GM12878 (cell line): ENCODE measurements around the gene GP5. TPM values are rescaled to one million over a fixed set of nuclear protein-coding genes. Genes with fewer than 3 reads are reported as not detected.

Source experiments
- ATAC-seq: fragments of 200-7000 bp; cut with Tn5 transposase; 3 replicates; pipeline ENCODE4 v1.9.1; 2020; ENCODE audit warnings: mild to moderate bottlenecking, moderate library complexity
- BruUV-seq: library from RNA; stranded (reverse); fragments of 400-500 nt; replicated peaks from 2 replicates; lab custom pipeline; 2021; lab: Mats Ljungman, UMichigan
- CTCF ChIA-PET: fragments of 300-600 bp; sonication (Branson Sonifier 250); formaldehyde crosslinking; extraction: SDS; loops from one replicate; lab custom pipeline; 2021; ENCODE audit warnings: inconsistent platforms; lab: Yijun Ruan, JAX
- POLR2A ChIA-PET: fragments of 350-600 bp; formaldehyde crosslinking; extraction: SDS; loops from one replicate; lab custom pipeline; 2021; ENCODE audit warnings: inconsistent platforms; lab: Charles Lee
- RAD21 ChIA-PET: fragments of 300-600 bp; sonication (Branson Sonifier 250); formaldehyde crosslinking; loops from one replicate; lab custom pipeline; 2023; ENCODE audit warnings: antibody characterized with exemption; ENCODE audit not compliant: unreplicated experiment; lab: Charles Lee
- SMC1A ChIA-PET: fragments of 300-600 bp; sonication (Branson Sonifier 250); formaldehyde crosslinking; loops from one replicate; lab custom pipeline; 2023; ENCODE audit not compliant: unreplicated experiment, uncharacterized antibody; lab: Charles Lee
- DNase-seq: peaks from one replicate; pipeline ENCODE4 v3.0.0-alpha.2; 2011; ENCODE audit warnings: low read depth, low spot score
- FAIRE-seq: peaks from 3 replicates; lab custom pipeline; 2011; peaks lifted over from hg19 to GRCh38; lab: Jason Lieb, UNC
- H2AFZ ChIP-seq: 2 replicates; pipeline ENCODE4 v1.6.0; 2011; ENCODE audit warnings: low read depth, low read length, control low read depth; ENCODE audit not compliant: control insufficient read depth
- H3K27ac ChIP-seq: 2 replicates; pipeline ENCODE4 v1.5.1; 2011; ENCODE audit warnings: control low read depth; ENCODE audit not compliant: control insufficient read depth, insufficient read depth
- H3K27me3 ChIP-seq, 2 experiments: replicated peaks in 1 of 2; 2 replicates each; pipeline versions ENCODE4 v1.6.0 to v1.6.1; 2011; ENCODE audit warnings: low read length in 1 of 2; ENCODE audit not compliant: control insufficient read depth in 2 of 2, insufficient read depth in 2 of 2
- H3K36me3 ChIP-seq, 2 experiments: 2 replicates each; pipeline ENCODE4 v1.5.1; 2011; ENCODE audit warnings: low read length in 1 of 2; ENCODE audit not compliant: control insufficient read depth in 2 of 2, insufficient read depth in 2 of 2
- H3K4me1 ChIP-seq: 2 replicates; pipeline ENCODE4 v1.6.1; 2011; ENCODE audit warnings: mild to moderate bottlenecking, low read length, moderate library complexity, mixed read lengths; ENCODE audit not compliant: control insufficient read depth, insufficient read depth
- H3K4me2 ChIP-seq: 2 replicates; pipeline ENCODE4 v1.6.0; 2011; ENCODE audit warnings: control low read depth; ENCODE audit not compliant: control insufficient read depth, insufficient read depth
- H3K4me3 ChIP-seq: fragments of 200-600 bp; sonication (generic); 2 replicates; pipeline ENCODE4 v1.5.1; 2016
- H3K79me2 ChIP-seq: 2 replicates; pipeline ENCODE4 v1.6.0; 2011; ENCODE audit warnings: low read length; ENCODE audit not compliant: control insufficient read depth, insufficient read depth
- H3K9ac ChIP-seq: 2 replicates; pipeline ENCODE4 v1.8.0; 2011; ENCODE audit warnings: low read length, control low read depth, mixed read lengths; ENCODE audit not compliant: control insufficient read depth, insufficient read depth
- H3K9me3 ChIP-seq: replicated peaks from 3 replicates; pipeline ENCODE4 v1.5.1; 2011; ENCODE audit warnings: mild to moderate bottlenecking, low read length; ENCODE audit not compliant: control insufficient read depth, insufficient read depth
- H4K20me1 ChIP-seq: 2 replicates; pipeline ENCODE4 v1.6.0; 2011; ENCODE audit not compliant: control insufficient read depth, insufficient read depth
- BRCA1 ChIP-seq: IDR thresholded peaks from 2 replicates; pipeline ENCODE4 v1.6.1; 2011; ENCODE audit warnings: low read depth, low read length, improper control_type of control experiment
- CHD1 ChIP-seq: IDR thresholded peaks from 2 replicates; pipeline ENCODE4 v1.6.1; 2012; ENCODE audit warnings: low read depth, low read length, improper control_type of control experiment
- CREM ChIP-seq: IDR thresholded peaks from 2 replicates; pipeline ENCODE4 v1.6.1; 2014; ENCODE audit warnings: antibody characterized with exemption, low read depth
- FOXK2 ChIP-seq: fragments of 450-650 bp; IDR thresholded peaks from 2 replicates; pipeline ENCODE4 v1.6.1; 2017; ENCODE audit warnings: mild to moderate bottlenecking, moderate library complexity
- JUND ChIP-seq: IDR thresholded peaks from 2 replicates; pipeline ENCODE4 v1.6.1; 2012; ENCODE audit warnings: low read depth, mild to moderate bottlenecking, low read length, improper control_type of control experiment, moderate library complexity
- KDM1A ChIP-seq: fragments of 200-600 bp; sonication (generic); IDR thresholded peaks from 2 replicates; pipeline ENCODE4 v1.6.1; 2016; ENCODE audit warnings: borderline replicate concordance
- SMARCA5 ChIP-seq: fragments of 450-650 bp; IDR thresholded peaks from 2 replicates; pipeline ENCODE4 v1.6.1; 2017; ENCODE audit warnings: mild to moderate bottlenecking
- ZSCAN29 ChIP-seq: fragments of 450-650 bp; IDR thresholded peaks from 2 replicates; pipeline ENCODE4 v1.6.1; 2017; ENCODE audit warnings: mild to moderate bottlenecking, moderate library complexity
- WGBS: methylation state at CpG from one replicate; pipeline ENCODE4 v1.1.6; 2016; ENCODE audit warnings: low lambda C conversion rate; ENCODE audit not compliant: insufficient replicate concordance, insufficient coverage; ENCODE audit errors: missing lambda C conversion rate; 5-methylcytosine and 5-hydroxymethylcytosine counted together
- in situ Hi-C: fragments of 300-500 bp; cut with MboI; formaldehyde crosslinking; loops from 9 replicates; pipeline ENCODE4 v1.14.3; 2018; ENCODE audit warnings: mixed read lengths
- intact Hi-C: fragments of 100-400 bp; cut with micrococcal nuclease; formaldehyde crosslinking; loops from one replicate; pipeline ENCODE4 v1.14.2; 2022; ENCODE audit not compliant: unreplicated experiment
- polyA plus RNA-seq, 11 experiments: library from polyadenylated mRNA; depleted of rRNA in 4 of 11; unstranded in 6 of 11; stranded (reverse) in 5 of 11; fragments of >200 nt; fragmentation: Nextera tagmentation in 4 of 11; fragmentation: Illumina TruSeq in 1 of 11; extraction: Ambion mirVana in 4 of 11; extraction: Trizol in 1 of 11; gene quantifications; 1 replicate in 1 of 11; 2 replicates in 10 of 11; pipeline versions ENCODE4 v1.2.1 to v1.2.3, GENCODE V29; 2011 to 2016; ENCODE audit warnings: inconsistent platforms in 2 of 11, missing spikeins in 2 of 11, low read depth in 1 of 11
- total RNA-seq, 4 experiments: library from RNA; depleted of rRNA in 3 of 4; stranded (reverse); fragments of >200 nt in 3 of 4; fragmentation: Illumina TruSeq in 1 of 4; extraction: Trizol in 1 of 4; gene quantifications; 2 replicates each; pipeline versions ENCODE4 v1.2.1 to v1.2.3, GENCODE V29; 2013 to 2021
- TF ChIP-seq, protein P1 (sequence below): fragments of 450-650 bp; IDR thresholded peaks from 2 replicates; pipeline ENCODE4 v1.6.1; 2017; ENCODE audit warnings: mild to moderate bottlenecking
- TF ChIP-seq, protein P2 (sequence below): fragments of 450-650 bp; conservative IDR thresholded peaks from 2 replicates; pipeline ENCODE4 v1.6.1; 2017; ENCODE audit warnings: mild to moderate bottlenecking, moderate library complexity

GP5 gene
- total and polyA plus RNA-seq, 10 of the 15 experiments (the other 5 are each of a cell fraction or from before 2014, with no cell fraction given), result not detected

DNA sequence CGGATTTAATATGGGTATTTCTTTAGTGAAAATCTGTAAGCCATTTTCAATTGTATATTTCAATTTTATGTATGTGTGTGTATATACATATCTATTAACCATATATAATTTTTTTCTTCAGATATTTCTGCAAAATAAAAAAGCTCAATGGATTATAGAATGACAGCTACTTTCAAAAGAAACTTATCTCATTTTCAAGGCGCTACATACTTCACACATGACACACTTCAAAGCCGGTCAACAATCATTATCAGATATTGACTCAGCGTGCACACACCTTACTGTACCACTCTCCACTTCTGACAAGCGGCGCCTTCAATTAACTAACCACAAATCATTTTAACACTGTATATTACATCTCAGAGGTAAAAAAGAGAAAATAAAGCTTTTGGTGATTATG lies 48.1 kb upstream of the GP5 start:
- no TSS peak for BruUV-seq
- in situ Hi-C loops, result no loop called here
- H3K27me3 ChIP-seq, result no peaks in the 10 kb centered on the region
- ChIA-PET POLR2A (interaction anchor here (0.6 to 0.7 kb wide), 2 partner anchors 41 to 803 kb away, joined by 4 read pairs; no protein-coding TSS in a partner anchor), SMC1A (interaction anchor here (1.1 to 1.5 kb wide), 3 partner anchors 13 to 18 kb away, joined by 3 read pairs; no protein-coding TSS in a partner anchor), RAD21 (interaction anchor here (1.0 to 1.4 kb wide), 2 partner anchors 15 to 127 kb away, joined by 3 to 4 read pairs; no protein-coding TSS in a partner anchor), CTCF (interaction anchor here (0.9 to 2.1 kb wide), 7 partner anchors 23 to 147 kb away, joined by 3 to 9 read pairs (median 3); no protein-coding TSS in a partner anchor)
- H3K4me2 ChIP-seq, result no peak overlapping the region
- intact Hi-C loops, result no loop called here
- no peak overlapping the region for H3K27ac ChIP-seq
- H3K4me1 ChIP-seq, result peaks cover 6% of the 10 kb centered on the region
- H3K79me2 ChIP-seq, result no peaks in the 10 kb centered on the region
- H4K20me1 ChIP-seq, result no peaks in the 10 kb centered on the region
- H3K9me3 ChIP-seq, result no peaks in the 10 kb centered on the region
- H3K4me3 ChIP-seq, result no peak overlapping the region
- DNase-seq, result no peak
- H3K9ac ChIP-seq, result no peak overlapping the region
- no peak for ATAC-seq
- WGBS, result 97% methylated on average over 6 of the region's 6 CpGs
- no peak overlapping the region for H2AFZ ChIP-seq
- TF ChIP-seq, protein P1, sequence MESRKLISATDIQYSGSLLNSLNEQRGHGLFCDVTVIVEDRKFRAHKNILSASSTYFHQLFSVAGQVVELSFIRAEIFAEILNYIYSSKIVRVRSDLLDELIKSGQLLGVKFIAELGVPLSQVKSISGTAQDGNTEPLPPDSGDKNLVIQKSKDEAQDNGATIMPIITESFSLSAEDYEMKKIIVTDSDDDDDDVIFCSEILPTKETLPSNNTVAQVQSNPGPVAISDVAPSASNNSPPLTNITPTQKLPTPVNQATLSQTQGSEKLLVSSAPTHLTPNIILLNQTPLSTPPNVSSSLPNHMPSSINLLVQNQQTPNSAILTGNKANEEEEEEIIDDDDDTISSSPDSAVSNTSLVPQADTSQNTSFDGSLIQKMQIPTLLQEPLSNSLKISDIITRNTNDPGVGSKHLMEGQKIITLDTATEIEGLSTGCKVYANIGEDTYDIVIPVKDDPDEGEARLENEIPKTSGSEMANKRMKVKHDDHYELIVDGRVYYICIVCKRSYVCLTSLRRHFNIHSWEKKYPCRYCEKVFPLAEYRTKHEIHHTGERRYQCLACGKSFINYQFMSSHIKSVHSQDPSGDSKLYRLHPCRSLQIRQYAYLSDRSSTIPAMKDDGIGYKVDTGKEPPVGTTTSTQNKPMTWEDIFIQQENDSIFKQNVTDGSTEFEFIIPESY, result peak; percentile 90
- no peak for TF ChIP-seq JUND
- no peak for FAIRE-seq
- peaks cover 7 to 29% of the 10 kb centered on the region in 2 experiments for H3K36me3 ChIP-seq

DNA sequence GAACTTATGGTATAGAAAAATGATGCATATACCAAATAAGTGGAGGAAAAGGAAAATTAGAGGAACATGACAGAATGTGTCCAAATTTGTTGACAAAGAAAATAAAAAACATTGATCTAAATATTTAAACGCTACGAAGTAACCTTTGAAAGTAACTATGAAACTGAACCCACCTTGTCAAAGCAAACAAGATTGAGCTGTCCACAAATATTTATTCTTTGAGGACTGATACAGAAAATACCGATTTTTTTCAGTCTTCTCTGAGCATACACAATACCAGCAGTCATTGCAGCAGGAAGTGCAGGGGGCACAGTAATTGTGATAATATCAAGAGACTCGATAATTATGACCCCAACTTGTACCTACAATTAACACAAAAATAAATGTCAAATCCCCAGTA lies 47.7 kb upstream of the GP5 start:
- intact Hi-C loops, result no loop called here
- no peak for FAIRE-seq
- Histone ChIP-seq H3K36me3 (peaks cover 4 to 33% of the 10 kb centered on the region in 2 experiments), H3K27me3 (no peaks in the 10 kb centered on the region), H4K20me1 (no peaks in the 10 kb centered on the region), H3K4me3 (no peak overlapping the region), H3K9ac (no peak overlapping the region), H3K27ac (no peak overlapping the region), H3K4me2 (no peak overlapping the region), H2AFZ (no peak overlapping the region), H3K4me1 (peaks cover 6% of the 10 kb centered on the region), H3K79me2 (no peaks in the 10 kb centered on the region), H3K9me3 (no peaks in the 10 kb centered on the region)
- WGBS, result 94% methylated on average over 4 of the region's 4 CpGs
- in situ Hi-C loops, result no loop called here
- DNase-seq, result no peak
- no peak for ATAC-seq
- RAD21 ChIA-PET, result interaction anchor here (1.0 to 1.4 kb wide), 2 partner anchors 15 to 127 kb away, joined by 3 to 4 read pairs; no protein-coding TSS in a partner anchor
- CTCF ChIA-PET, result interaction anchor here (1.2 to 2.1 kb wide), 7 partner anchors 23 to 149 kb away, joined by 3 to 9 read pairs (median 3); no protein-coding TSS in a partner anchor
- POLR2A ChIA-PET, result interaction anchor here (0.6 kb wide), 1 partner anchor 803 kb away, joined by 4 read pairs; no protein-coding TSS in a partner anchor
- no TSS peak for BruUV-seq
- SMC1A ChIA-PET, result interaction anchor here (1.1 to 1.5 kb wide), 2 partner anchors 16 to 18 kb away, joined by 3 read pairs; no protein-coding TSS in a partner anchor
- TF ChIP-seq ZSCAN29 (no peak), FOXK2 (no peak), SMARCA5 (no peak), CREM (no peak), CHD1 (no peak), KDM1A (no peak), BRCA1 (no peak)
- TF ChIP-seq, protein P2, sequence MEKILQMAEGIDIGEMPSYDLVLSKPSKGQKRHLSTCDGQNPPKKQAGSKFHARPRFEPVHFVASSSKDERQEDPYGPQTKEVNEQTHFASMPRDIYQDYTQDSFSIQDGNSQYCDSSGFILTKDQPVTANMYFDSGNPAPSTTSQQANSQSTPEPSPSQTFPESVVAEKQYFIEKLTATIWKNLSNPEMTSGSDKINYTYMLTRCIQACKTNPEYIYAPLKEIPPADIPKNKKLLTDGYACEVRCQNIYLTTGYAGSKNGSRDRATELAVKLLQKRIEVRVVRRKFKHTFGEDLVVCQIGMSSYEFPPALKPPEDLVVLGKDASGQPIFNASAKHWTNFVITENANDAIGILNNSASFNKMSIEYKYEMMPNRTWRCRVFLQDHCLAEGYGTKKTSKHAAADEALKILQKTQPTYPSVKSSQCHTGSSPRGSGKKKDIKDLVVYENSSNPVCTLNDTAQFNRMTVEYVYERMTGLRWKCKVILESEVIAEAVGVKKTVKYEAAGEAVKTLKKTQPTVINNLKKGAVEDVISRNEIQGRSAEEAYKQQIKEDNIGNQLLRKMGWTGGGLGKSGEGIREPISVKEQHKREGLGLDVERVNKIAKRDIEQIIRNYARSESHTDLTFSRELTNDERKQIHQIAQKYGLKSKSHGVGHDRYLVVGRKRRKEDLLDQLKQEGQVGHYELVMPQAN, result no peak
